GM20000 (cell line): ENCODE data around the gene TRIM37.

ENCODE experiments used
- DNase-seq: peaks from one replicate; pipeline ENCODE4 v3.0.0; 2012; ENCODE audit warnings: low spot score
- CTCF ChIP-seq: IDR thresholded peaks from 2 replicates; pipeline ENCODE4 v1.5.1; 2012; ENCODE audit warnings: mild to moderate bottlenecking, control low read depth; ENCODE audit errors: extremely low read depth, missing control alignments

Gene TRIM37

DNA sequence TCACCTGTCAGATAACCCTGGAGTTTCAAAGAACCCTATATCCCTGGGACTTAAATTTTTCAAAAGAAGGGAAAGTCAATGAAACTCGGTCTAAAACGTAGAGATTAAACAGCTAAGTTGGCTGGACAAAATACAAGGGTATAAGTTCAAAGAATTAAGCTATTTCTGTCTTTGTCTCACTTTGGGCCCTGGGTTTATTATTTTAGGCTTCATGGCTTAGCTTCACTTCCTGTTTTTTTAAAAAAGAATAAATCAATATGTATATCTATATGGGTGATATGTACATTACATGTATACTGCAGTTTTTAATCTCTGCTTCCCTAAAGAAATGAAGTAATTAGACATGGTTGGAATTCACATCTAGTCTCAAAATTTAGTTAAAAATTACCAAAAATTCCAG lies 132.3 kb downstream of the TRIM37 start:
- no peak for TF ChIP-seq CTCF
- DNase-seq, result no peak

GRCh38 chr17:58970609-58971450 lies 135.8 kb downstream of the TRIM37 start:
- no peak for DNase-seq
- no peak for TF ChIP-seq CTCF

DNA sequence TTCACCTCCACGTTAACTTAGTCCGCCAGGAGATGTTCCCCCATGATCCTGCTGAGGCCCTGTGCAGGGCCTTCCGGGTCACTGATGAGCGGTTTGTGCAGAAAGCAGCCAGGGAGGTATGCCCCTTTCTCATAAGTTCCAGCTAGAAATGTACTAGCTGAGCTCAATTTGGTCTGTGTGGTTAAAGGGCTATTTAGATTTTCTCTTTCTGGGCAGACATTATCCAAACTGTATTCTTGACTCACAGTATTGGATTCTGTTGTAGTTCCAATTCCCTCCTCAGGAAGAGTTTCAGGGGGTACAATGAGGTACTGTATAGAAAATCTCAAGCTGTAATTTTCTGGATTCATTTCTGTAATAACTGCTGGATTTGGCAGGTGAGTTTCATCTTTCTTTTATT lies 137.1 kb downstream of the TRIM37 start:
- no peak for TF ChIP-seq CTCF

GRCh38 chr17:58969156-58969555 lies 137.5 kb downstream of the TRIM37 start:
- TF ChIP-seq CTCF, result no peak
- DNase-seq, result peak; percentile 13

More for the DNA sequence above, 137.1 kb downstream of the TRIM37 start:
- no peak for DNase-seq

DNA sequence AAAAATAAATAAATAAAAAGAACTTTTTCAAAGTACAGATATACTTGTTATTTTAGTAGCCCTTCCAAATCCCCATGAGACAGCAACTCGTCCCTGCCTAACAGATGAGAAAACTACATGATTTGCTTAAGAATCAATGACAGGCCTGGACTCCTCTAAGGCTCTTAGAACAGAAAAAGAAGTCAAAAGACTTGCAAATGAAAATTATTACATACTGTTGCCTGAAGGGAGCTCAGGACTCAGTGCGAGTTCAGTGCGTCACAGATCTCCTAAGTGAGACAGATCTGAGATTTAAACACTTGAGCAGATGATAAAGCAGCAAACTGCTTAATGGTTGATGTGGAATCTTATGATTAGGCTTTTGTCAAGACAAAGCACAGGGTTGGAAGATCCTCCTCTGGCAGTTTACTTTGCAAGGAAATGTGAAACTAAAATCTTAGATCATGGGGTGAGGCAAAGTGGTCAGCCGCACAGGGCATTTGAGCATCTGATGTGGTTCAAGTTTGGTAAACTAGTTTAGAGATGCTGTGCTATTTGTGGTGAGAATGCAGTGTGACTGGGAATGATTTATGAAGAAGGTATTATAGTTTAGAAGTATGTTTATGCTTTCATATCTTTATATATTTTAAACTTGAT lies 138.1 kb downstream of the TRIM37 start:
- no peak for DNase-seq
- TF ChIP-seq CTCF, result no peak

GRCh38 chr17:58966208-58966607 lies 140.5 kb downstream of the TRIM37 start:
- DNase-seq, result no peak
- TF ChIP-seq CTCF, result no peak

GRCh38 chr17:58965221-58965620 lies 141.5 kb downstream of the TRIM37 start:
- no peak for TF ChIP-seq CTCF
- DNase-seq, result no peak
